Glutamatergic neuron (in vitro differentiated cells): ENCODE data around the gene PRF1. TPM values are rescaled to one million over a fixed set of nuclear protein-coding genes. Genes with fewer than 3 reads are reported as not detected.

ENCODE experiments used
- DNase-seq: peaks from one replicate; pipeline ENCODE4 v3.0.0; 2022
- H3K27ac Mint-ChIP-seq: one replicate; pipeline ENCODE4 v1.8.0; 2020; ENCODE audit warnings: mild to moderate bottlenecking, mixed read lengths, inconsistent platforms; ENCODE audit not compliant: unreplicated experiment
- H3K27me3 Mint-ChIP-seq: one replicate; pipeline ENCODE4 v1.8.0; 2020; ENCODE audit warnings: mild to moderate bottlenecking, moderate library complexity, mixed read lengths, inconsistent platforms; ENCODE audit not compliant: unreplicated experiment
- H3K36me3 Mint-ChIP-seq: one replicate; pipeline ENCODE4 v1.8.0; 2020; ENCODE audit warnings: mild to moderate bottlenecking, mixed read lengths, inconsistent platforms; ENCODE audit not compliant: unreplicated experiment
- H3K4me1 Mint-ChIP-seq: one replicate; pipeline ENCODE4 v1.8.0; 2020; ENCODE audit warnings: mild to moderate bottlenecking, low read depth, mixed read lengths, inconsistent platforms; ENCODE audit not compliant: unreplicated experiment
- H3K4me3 Mint-ChIP-seq: one replicate; pipeline ENCODE4 v1.8.0; 2020; ENCODE audit warnings: mild to moderate bottlenecking, mixed read lengths, inconsistent platforms; ENCODE audit not compliant: unreplicated experiment
- H3K9me3 Mint-ChIP-seq: one replicate; pipeline ENCODE4 v1.8.0; 2020; ENCODE audit warnings: mild to moderate bottlenecking, moderate library complexity, mixed read lengths, inconsistent platforms; ENCODE audit not compliant: unreplicated experiment
- total RNA-seq: library from RNA; stranded (reverse); fragmentation: NEBNext Ultra II Directional; extraction: Animal tissue kit (Norgen Biotek cat#: 25700); gene quantifications from one replicate; pipeline ENCODE4 v1.2.1, GENCODE V29; 2021; ENCODE audit not compliant: unreplicated experiment
- TF ChIP-seq, protein P1 (sequence below): fragments of 200-600 bp; sonication (generic); IDR thresholded peaks from one replicate; pipeline ENCODE4 v1.5.0; 2021; ENCODE audit not compliant: partially characterized antibody, unreplicated experiment

The PRF1 gene
- total RNA-seq, 1 donor from 2014 or later = 2.6 TPM

DNA sequence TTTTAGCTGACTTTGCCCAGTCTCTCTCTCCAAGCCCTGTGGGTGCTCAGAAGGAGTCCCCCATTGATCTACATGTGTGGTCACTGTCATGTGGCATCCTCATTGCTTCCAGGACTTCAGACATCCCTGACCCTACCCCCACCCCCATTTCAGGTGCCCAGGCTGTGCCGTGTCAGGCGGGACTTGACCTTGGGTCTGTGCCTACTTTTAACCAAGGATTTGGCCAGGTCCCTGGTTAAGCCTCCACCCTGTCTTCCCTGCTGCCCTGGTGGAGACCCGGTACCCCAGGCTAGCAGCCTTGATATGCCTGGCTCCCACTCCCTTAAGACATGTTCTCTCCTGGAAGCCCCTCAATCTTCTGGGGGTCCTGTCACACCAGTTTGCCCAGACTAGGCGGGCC, 31.3 kb downstream of the PRF1 start:
- TF ChIP-seq, protein P1, sequence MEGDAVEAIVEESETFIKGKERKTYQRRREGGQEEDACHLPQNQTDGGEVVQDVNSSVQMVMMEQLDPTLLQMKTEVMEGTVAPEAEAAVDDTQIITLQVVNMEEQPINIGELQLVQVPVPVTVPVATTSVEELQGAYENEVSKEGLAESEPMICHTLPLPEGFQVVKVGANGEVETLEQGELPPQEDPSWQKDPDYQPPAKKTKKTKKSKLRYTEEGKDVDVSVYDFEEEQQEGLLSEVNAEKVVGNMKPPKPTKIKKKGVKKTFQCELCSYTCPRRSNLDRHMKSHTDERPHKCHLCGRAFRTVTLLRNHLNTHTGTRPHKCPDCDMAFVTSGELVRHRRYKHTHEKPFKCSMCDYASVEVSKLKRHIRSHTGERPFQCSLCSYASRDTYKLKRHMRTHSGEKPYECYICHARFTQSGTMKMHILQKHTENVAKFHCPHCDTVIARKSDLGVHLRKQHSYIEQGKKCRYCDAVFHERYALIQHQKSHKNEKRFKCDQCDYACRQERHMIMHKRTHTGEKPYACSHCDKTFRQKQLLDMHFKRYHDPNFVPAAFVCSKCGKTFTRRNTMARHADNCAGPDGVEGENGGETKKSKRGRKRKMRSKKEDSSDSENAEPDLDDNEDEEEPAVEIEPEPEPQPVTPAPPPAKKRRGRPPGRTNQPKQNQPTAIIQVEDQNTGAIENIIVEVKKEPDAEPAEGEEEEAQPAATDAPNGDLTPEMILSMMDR = no peak
- H3K9me3 Mint-ChIP-seq = no peaks in the 10 kb centered on the region
- H3K4me3 Mint-ChIP-seq = no peak overlapping the region
- H3K4me1 Mint-ChIP-seq = no peaks in the 10 kb centered on the region
- no peak overlapping the region for H3K27ac Mint-ChIP-seq
- DNase-seq = no peak
- peaks cover under 1% of the 10 kb centered on the region for H3K27me3 Mint-ChIP-seq
- no peaks in the 10 kb centered on the region for H3K36me3 Mint-ChIP-seq

DNA sequence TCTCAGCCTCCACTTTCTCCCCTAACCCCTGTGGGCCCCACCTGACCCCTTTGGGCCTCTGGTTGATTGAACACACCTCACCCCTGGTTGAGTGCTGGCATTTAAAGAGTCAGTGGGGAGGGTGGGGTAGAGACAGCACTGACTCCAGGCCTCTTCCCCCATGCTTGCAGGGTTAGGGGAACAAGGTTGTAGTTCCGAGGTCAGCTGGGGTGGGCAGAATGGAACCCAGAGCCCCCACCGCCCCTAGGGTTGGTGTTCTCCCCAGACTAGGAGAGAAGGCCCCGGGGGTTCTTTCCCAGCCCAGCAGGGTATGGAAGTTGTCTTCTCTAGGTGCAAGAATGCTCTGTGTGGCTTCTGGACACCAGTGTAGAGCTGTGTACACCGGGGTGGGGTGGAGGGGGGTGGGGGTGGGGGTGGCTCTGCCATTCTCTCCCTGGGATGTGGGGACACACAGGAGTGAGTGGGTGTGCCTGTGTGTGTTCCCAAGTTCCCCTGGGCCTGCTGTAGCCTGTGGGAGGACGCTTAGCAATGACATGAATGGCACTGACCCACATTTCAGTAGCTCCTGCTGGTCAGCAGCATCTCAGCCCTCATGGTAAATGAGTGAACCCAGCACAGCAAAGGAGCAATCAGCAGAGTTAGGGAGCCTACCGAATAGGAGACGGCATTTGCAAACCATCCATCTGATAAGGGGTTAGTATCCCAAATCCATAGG, 33.6 kb downstream of the PRF1 start:
- DNase-seq = no peak
- H3K27ac Mint-ChIP-seq = no peak overlapping the region
- no peaks in the 10 kb centered on the region for H3K4me1 Mint-ChIP-seq
- TF ChIP-seq, protein P1 = no peak
- H3K36me3 Mint-ChIP-seq = no peaks in the 10 kb centered on the region
- H3K27me3 Mint-ChIP-seq = peaks cover 1% of the 10 kb centered on the region
- H3K4me3 Mint-ChIP-seq = no peak overlapping the region
- peaks cover 1% of the 10 kb centered on the region for H3K9me3 Mint-ChIP-seq

DNA sequence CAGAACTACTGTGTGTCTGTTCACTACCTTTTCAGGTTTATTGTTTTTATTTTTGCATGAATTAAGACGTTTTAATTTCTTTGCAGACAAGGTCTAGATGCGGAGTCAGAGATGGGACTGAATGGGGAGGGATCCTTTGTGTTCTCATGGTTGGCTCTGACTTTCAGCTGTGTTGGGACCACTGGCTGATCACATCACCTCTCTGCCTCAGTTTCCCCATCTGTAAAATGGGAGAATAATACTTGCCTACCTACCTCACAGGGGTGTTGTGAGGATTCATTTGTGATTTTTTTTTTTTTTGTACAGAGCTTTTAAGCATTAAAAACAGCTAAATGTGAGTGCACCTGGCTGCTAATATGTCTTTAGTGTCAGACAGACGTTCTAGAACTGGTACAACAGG, 34.4 kb downstream of the PRF1 start:
- Mint-ChIP-seq H3K4me3 (no peak overlapping the region), H3K27ac (no peak overlapping the region), H3K27me3 (peaks cover 1% of the 10 kb centered on the region), H3K9me3 (peaks cover 3% of the 10 kb centered on the region), H3K36me3 (no peaks in the 10 kb centered on the region), H3K4me1 (peaks cover 1% of the 10 kb centered on the region)
- TF ChIP-seq, protein P1 = no peak
- no peak for DNase-seq

DNA sequence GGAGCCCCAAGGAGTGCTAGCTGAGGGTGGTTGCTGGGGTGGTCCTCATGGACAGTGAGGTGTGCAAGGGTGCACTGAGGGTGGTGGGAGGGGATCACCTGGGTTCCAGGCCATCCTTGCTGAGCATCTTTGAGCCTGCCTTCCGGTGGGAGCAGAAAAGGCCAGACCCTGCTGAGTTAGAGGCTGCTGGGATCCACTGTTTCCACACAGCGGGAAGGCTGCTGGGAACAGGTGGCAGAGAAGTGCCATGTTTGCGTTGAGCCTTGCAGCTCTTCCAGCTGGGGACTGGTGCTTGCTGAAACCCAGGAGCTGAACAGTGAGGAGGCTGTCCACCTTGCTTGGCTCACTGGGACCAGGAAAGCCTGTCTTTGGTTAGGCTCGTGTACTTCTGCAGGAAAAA, 34.9 kb downstream of the PRF1 start:
- no peak overlapping the region for H3K4me3 Mint-ChIP-seq
- H3K27me3 Mint-ChIP-seq = peaks cover 4% of the 10 kb centered on the region
- H3K4me1 Mint-ChIP-seq = peaks cover 2% of the 10 kb centered on the region
- peaks cover 4% of the 10 kb centered on the region for H3K9me3 Mint-ChIP-seq
- no peak for DNase-seq
- TF ChIP-seq, protein P1 = no peak
- no peak overlapping the region for H3K27ac Mint-ChIP-seq
- H3K36me3 Mint-ChIP-seq = no peaks in the 10 kb centered on the region

DNA sequence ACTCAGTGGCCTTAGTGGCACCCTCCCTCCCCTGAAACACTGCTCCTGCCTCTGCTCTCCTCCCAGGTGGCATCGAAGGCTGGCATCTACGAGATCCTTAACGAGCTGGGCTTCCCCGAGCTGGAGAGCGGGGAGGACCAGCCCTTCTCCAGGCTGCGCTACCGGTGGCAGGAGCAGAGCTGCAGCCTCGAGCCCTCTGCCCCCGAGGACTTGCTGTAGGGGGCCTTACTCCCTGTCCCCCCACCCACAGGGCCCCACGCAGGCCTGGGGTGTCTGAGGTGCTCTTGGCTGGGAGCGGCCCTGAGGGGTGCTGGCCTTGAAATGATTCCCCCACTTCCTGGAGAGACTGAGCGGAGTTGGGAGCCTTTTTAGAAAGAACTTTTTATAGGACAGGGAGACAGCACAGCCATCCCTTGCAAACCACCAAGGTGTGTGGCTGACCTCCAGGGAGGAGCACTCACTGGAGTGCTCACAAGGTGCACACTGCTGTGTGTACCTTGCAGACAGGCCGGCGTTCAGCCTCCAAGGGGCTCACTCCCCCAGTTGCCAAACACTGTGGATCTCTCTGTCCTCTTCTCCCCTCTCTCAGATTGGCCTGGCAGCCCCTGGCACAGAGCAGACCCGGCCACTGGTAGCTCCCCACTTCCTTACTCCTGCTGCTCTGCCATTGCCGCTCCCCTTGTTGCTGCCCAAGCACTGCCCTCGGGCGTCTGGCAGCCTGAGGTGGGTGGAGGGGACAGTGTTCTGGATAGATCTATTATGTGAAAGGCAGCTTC, 35.8 kb downstream of the PRF1 start:
- Mint-ChIP-seq H3K4me1 (peaks cover 2% of the 10 kb centered on the region), H3K27ac (no peak overlapping the region)
- TF ChIP-seq, protein P1 = no peak

More for the DNA sequence above, 35.8 kb downstream of the PRF1 start:
- Mint-ChIP-seq H3K4me3 (no peak overlapping the region), H3K9me3 (peaks cover 4% of the 10 kb centered on the region), H3K36me3 (no peaks in the 10 kb centered on the region), H3K27me3 (peaks cover 4% of the 10 kb centered on the region)
- no peak for DNase-seq
